Measurements from ENCODE around the gene REV3L. TPM values are rescaled to one million over a fixed set of nuclear protein-coding genes. Genes with fewer than 3 reads are reported as not detected.

Gene REV3L
- total RNA-seq, 1 experiment from 2014 or later = 5.3 TPM

DNA sequence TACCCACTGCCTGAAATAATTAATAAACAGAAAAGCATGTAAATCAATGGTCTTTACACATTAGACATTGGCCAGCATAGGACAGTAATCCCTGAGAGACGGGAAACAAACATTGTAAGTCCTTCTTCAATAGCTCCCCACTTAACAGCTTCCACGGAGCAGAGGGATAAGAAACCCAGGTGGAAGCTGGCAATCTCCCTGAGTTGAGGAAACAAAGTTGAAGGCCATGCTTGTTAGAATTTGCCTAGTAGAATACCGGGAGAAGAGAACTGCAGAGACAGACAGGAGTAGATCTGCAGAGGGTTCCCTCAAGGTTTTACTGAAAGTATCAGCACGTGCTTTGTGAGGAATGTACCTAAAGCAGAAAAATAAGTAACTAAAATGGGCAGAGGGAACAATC lies 33.9 kb downstream of the REV3L start:
- Histone ChIP-seq H3T11ph (ENCODE audit: low read length) (no peak overlapping the region), H3K9me3 (ENCODE audit: control insufficient read depth, low read depth, low read length) (no peaks in the 10 kb centered on the region), H3K56ac (ENCODE audit: insufficient read length, low read depth, low read length) (no peak overlapping the region), H2AFZ (ENCODE audit: low read length) (no peak overlapping the region), H3K27ac (ENCODE audit: insufficient read length, low read depth, low read length) (no peak overlapping the region), H3K79me1 (ENCODE audit: insufficient read depth, low read depth, low read length, poor library complexity, severe bottlenecking) (no peaks in the 10 kb centered on the region), H3K4me1 (ENCODE audit: insufficient read depth, low read length) (no peaks in the 10 kb centered on the region), H3K79me2 (ENCODE audit: insufficient read depth, low read length) (no peaks in the 10 kb centered on the region), H4K8ac (replicated peaks; ENCODE audit: insufficient read length, low read depth, low read length) (no peak overlapping the region), H4K91ac (ENCODE audit: insufficient read length, low read depth, low read length) (no peak overlapping the region), H2BK20ac (ENCODE audit: low read depth, low read length, poor library complexity, severe bottlenecking) (no peak overlapping the region), H3K4ac (ENCODE audit: low read depth, low read length) (no peak overlapping the region), H3K23ac (ENCODE audit: insufficient read length, low read depth, low read length) (no peak overlapping the region), H2BK120ac (ENCODE audit: low read depth, low read length, poor library complexity, severe bottlenecking) (no peak overlapping the region), H2BK12ac (ENCODE audit: insufficient read length, low read depth, low read length) (no peak overlapping the region), H4K20me1 (ENCODE audit: control insufficient read depth, insufficient read depth, insufficient read length) (no peaks in the 10 kb centered on the region), H2BK5ac (ENCODE audit: insufficient read length, low read length) (no peak overlapping the region), H3K9ac (ENCODE audit: extremely low read depth, insufficient read length, low read length) (no peak overlapping the region), H2AK5ac (ENCODE audit: insufficient read length, low read length) (no peak overlapping the region), H3K4me2 (ENCODE audit: insufficient read depth, insufficient read length, low read length) (no peak overlapping the region), H3K18ac (ENCODE audit: insufficient read length, low read depth, low read length) (no peak overlapping the region), H3K27me3 (ENCODE audit: insufficient read depth, low read length) (no peaks in the 10 kb centered on the region; the same call in 1 of the 2 replicates), H4K5ac (ENCODE audit: insufficient read length, low read depth, low read length) (no peak overlapping the region), H2BK15ac (ENCODE audit: low read depth, low read length) (no peak overlapping the region), H3K14ac (ENCODE audit: insufficient read depth, low read length) (no peak overlapping the region), H3K23me2 (ENCODE audit: insufficient read length, low read depth, low read length, poor library complexity, severe bottlenecking) (no peaks in the 10 kb centered on the region)
- no peak overlapping the region for H3K27ac Mint-ChIP-seq
- no peak overlapping the region for H3K4me3 Mint-ChIP-seq
- no peak for DNase-seq
- peaks cover 4 to 5% of the 10 kb centered on the region in 2 experiments; a peak in 1 of 4 replicates for H3K4me1 Mint-ChIP-seq
- H3K9me3 Mint-ChIP-seq = no peaks in the 10 kb centered on the region
- H3K36me3 Mint-ChIP-seq (ENCODE audit: insufficient read depth in 1 of 3, low read depth in 3 of 3) = no peaks in the 10 kb centered on the region
- TF ChIP-seq, protein P1, sequence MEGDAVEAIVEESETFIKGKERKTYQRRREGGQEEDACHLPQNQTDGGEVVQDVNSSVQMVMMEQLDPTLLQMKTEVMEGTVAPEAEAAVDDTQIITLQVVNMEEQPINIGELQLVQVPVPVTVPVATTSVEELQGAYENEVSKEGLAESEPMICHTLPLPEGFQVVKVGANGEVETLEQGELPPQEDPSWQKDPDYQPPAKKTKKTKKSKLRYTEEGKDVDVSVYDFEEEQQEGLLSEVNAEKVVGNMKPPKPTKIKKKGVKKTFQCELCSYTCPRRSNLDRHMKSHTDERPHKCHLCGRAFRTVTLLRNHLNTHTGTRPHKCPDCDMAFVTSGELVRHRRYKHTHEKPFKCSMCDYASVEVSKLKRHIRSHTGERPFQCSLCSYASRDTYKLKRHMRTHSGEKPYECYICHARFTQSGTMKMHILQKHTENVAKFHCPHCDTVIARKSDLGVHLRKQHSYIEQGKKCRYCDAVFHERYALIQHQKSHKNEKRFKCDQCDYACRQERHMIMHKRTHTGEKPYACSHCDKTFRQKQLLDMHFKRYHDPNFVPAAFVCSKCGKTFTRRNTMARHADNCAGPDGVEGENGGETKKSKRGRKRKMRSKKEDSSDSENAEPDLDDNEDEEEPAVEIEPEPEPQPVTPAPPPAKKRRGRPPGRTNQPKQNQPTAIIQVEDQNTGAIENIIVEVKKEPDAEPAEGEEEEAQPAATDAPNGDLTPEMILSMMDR (conservative IDR thresholded peaks at IDR 0.05) = no peak
- WGBS (ENCODE audit: extremely low coverage, insufficient read length, low lambda C conversion rate) = no CpG with 5 or more reads among the region's 4 CpGs
- H3K27me3 Mint-ChIP-seq (ENCODE audit: low read depth) = peaks cover 7% of the 10 kb centered on the region; the same call in 1 of the 2 replicates

Measured in H9 (cell line).